ENCODE results near the gene FKBP6. TPM values are rescaled to one million over a fixed set of nuclear protein-coding genes. Genes with fewer than 3 reads are reported as not detected.
"Not testable (repeated sequence)": the region's sequence is repeated elsewhere in the genome, so short reads cannot be mapped to it uniquely, and the experiment has no call there.

The FKBP6 gene
- total RNA-seq, 2 experiments from 2014 or later, result not detected

- ChIA-PET CTCF (no interaction called here), POLR2A (interaction anchor here (0.6 kb wide), 1 partner anchor 11 kb away, joined by 4 read pairs; no protein-coding TSS in a partner anchor)
- DNase-seq, result no peak
- no peaks in the 10 kb centered on the region for H3K36me3 Mint-ChIP-seq (ENCODE audit: low read depth)
- no peak overlapping the region for H3K27ac Mint-ChIP-seq
- H3K9me3 Mint-ChIP-seq, result no peaks in the 10 kb centered on the region
- intact Hi-C loops (cut with micrococcal nuclease), result no loop called here
- TF ChIP-seq, protein P1, sequence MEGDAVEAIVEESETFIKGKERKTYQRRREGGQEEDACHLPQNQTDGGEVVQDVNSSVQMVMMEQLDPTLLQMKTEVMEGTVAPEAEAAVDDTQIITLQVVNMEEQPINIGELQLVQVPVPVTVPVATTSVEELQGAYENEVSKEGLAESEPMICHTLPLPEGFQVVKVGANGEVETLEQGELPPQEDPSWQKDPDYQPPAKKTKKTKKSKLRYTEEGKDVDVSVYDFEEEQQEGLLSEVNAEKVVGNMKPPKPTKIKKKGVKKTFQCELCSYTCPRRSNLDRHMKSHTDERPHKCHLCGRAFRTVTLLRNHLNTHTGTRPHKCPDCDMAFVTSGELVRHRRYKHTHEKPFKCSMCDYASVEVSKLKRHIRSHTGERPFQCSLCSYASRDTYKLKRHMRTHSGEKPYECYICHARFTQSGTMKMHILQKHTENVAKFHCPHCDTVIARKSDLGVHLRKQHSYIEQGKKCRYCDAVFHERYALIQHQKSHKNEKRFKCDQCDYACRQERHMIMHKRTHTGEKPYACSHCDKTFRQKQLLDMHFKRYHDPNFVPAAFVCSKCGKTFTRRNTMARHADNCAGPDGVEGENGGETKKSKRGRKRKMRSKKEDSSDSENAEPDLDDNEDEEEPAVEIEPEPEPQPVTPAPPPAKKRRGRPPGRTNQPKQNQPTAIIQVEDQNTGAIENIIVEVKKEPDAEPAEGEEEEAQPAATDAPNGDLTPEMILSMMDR (IDR thresholded peaks at IDR 0.05), result no peak
- no peaks in the 10 kb centered on the region for H3K27me3 Mint-ChIP-seq
- H3K4me1 Mint-ChIP-seq (ENCODE audit: low read depth), result peaks cover 3% of the 10 kb centered on the region
- H3K4me3 Mint-ChIP-seq, result no peak overlapping the region
- no peak for ATAC-seq
Observed at GRCh38 chr7:73395538-73396503, 67.9 kb downstream of the FKBP6 start.

DNA sequence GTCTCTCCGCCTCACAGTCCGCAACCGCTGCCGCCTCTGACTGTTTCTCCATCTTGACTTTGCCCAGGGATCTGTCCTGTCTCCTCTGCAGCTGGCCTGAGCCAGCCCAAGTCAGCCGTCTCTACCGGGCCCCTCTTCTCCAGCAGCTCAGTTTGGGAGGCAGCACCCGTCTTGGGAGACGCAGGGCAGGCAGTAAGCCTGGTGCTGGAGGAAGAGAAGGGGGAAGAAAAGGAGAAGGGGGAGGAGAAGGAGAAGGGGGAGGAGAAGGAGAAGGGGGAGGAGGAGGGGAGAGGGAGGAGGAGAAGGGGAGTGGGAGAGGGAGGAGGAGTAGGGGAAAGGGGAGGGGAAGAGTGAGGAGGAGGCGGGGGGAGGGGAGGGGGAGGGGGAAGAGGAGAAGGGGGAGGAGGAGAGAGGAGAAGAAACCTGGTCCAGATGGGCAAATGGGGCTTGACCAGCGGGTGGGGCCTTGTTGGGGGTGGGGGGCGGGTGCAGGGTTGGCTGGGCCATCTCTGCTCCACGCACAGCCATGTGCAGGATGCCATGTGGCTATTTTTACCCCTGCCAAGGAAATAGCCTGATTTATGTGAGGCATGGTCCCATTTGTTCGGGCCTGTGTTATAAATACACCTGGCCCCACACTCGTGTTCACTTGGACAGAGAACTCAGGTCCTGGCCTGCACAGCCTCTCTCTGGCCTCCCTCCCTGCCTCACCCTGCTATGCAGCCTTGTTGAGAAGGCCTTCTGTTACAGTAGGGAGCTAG, 69.7 kb downstream of the FKBP6 start:
- Mint-ChIP-seq H3K9me3 (no peaks in the 10 kb centered on the region), H3K4me3 (no peak overlapping the region), H3K4me1 (ENCODE audit: low read depth) (peaks cover 3% of the 10 kb centered on the region), H3K36me3 (ENCODE audit: low read depth) (no peaks in the 10 kb centered on the region), H3K27me3 (no peaks in the 10 kb centered on the region), H3K27ac (no peak overlapping the region)
- intact Hi-C loops (cut with micrococcal nuclease), result no loop called here
- ChIA-PET CTCF (no interaction called here), POLR2A (no interaction called here)
- no peak for ATAC-seq
- TF ChIP-seq, protein P1 (IDR thresholded peaks at IDR 0.05), result no peak
- no peak for DNase-seq

GRCh38 chr7:73399185-73400050, 71.5 kb downstream of the FKBP6 start:
- Mint-ChIP-seq H3K27ac (peak overlapping the region; percentile 61), H3K4me3 (peak overlapping the region; percentile 49)
- POLR2A ChIA-PET; H3K36me3 Mint-ChIP-seq (ENCODE audit: low read depth); CTCF ChIA-PET; H3K27me3 Mint-ChIP-seq; H3K9me3 Mint-ChIP-seq; H3K4me1 Mint-ChIP-seq (ENCODE audit: low read depth); intact Hi-C loops (cut with micrococcal nuclease): not testable (repeated sequence)
- DNase-seq, result peak; percentile 84
- peak; percentile 95 for ATAC-seq

- intact Hi-C loops (cut with micrococcal nuclease); H3K27ac Mint-ChIP-seq; H3K36me3 Mint-ChIP-seq (ENCODE audit: low read depth); POLR2A ChIA-PET; ATAC-seq; H3K27me3 Mint-ChIP-seq; H3K4me3 Mint-ChIP-seq; DNase-seq; CTCF ChIA-PET; H3K9me3 Mint-ChIP-seq; H3K4me1 Mint-ChIP-seq (ENCODE audit: low read depth): not testable (repeated sequence)
Observed at GRCh38 chr7:73404860-73405259, 76.9 kb downstream of the FKBP6 start.

Other genes with a start within 250 kb of the FKBP6 start
- gene SPDYE9, start 242.1 kb upstream of the FKBP6 start, total RNA-seq, result not detected
- 10 to 100 TPM; 55.6 to 59.6 TPM for gene NSUN5, start 19.3 kb upstream of the FKBP6 start, total RNA-seq
- gene TRIM50, start 79 bp upstream of the FKBP6 start, total RNA-seq, result not detected
- under 1 TPM in 1 of 2 experiments, not detected in 1; 0.43 TPM for gene FZD9, start 105.6 kb downstream of the FKBP6 start, total RNA-seq
- gene BAZ1B, start 194.1 kb downstream of the FKBP6 start, total RNA-seq, result 10 to 100 TPM; 82.4 to 82.6 TPM
- 10 to 100 TPM; 42.9 to 50.6 TPM for gene BCL7B, start 229.5 kb downstream of the FKBP6 start, total RNA-seq